ENCODE measurements around the gene MROH2A. TPM values are rescaled to one million over a fixed set of nuclear protein-coding genes. Genes with fewer than 3 reads are reported as not detected.

Gene MROH2A
- total RNA-seq, 1 donor from 2014 or later: not detected

DNA sequence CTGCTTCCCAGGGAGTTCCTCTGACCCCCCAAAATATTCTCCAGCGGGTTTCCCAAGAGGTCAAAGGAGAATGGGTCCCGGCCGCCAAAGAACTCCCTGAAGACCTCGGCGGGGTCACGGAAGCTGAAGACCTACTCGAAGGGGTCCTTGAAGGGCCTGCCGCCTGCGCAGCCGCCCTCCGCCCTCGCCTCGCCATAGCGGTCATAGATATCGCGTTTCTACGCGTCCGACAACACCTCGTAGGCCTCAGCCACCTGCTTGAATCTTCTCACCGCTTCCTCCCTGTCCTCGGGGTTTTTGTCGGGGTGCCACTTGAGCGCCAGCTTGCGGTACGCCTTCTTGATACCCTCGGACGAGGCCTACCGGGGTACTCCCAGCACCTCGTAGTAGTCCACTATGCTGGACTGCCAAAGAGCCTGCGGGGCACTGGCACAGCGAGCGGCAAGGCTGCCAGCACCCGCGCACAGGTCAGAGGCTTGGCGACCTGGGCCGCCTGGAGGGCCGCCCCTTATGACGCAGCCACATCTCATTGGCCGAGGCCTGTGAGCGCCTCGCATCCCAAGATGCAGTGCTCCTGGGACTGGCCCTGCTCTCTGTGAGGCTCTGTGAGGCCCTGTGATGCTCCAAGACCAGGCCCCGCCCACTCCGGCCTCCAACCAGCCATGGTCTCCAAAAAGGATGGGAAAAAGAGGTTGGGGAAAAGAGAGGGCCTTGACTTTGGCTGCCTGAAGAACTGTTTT, 23.1 kb upstream of the MROH2A start:
- no peak for DNase-seq
- TF ChIP-seq, protein P1, sequence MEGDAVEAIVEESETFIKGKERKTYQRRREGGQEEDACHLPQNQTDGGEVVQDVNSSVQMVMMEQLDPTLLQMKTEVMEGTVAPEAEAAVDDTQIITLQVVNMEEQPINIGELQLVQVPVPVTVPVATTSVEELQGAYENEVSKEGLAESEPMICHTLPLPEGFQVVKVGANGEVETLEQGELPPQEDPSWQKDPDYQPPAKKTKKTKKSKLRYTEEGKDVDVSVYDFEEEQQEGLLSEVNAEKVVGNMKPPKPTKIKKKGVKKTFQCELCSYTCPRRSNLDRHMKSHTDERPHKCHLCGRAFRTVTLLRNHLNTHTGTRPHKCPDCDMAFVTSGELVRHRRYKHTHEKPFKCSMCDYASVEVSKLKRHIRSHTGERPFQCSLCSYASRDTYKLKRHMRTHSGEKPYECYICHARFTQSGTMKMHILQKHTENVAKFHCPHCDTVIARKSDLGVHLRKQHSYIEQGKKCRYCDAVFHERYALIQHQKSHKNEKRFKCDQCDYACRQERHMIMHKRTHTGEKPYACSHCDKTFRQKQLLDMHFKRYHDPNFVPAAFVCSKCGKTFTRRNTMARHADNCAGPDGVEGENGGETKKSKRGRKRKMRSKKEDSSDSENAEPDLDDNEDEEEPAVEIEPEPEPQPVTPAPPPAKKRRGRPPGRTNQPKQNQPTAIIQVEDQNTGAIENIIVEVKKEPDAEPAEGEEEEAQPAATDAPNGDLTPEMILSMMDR (IDR thresholded peaks at IDR 0.05; ENCODE audit: borderline replicate concordance): no peak
- Histone ChIP-seq H3K4me1 (no peaks in the 10 kb centered on the region), H3K9me3 (replicated peaks) (peaks cover 13% of the 10 kb centered on the region), H3K4me3 (no peak overlapping the region), H3K27ac (replicated peaks) (no peak overlapping the region), H3K36me3 (no peaks in the 10 kb centered on the region), H3K27me3 (ENCODE audit: low read depth) (peaks cover 19% of the 10 kb centered on the region)
- intact Hi-C loops (cut with micrococcal nuclease): no loop called here

DNA sequence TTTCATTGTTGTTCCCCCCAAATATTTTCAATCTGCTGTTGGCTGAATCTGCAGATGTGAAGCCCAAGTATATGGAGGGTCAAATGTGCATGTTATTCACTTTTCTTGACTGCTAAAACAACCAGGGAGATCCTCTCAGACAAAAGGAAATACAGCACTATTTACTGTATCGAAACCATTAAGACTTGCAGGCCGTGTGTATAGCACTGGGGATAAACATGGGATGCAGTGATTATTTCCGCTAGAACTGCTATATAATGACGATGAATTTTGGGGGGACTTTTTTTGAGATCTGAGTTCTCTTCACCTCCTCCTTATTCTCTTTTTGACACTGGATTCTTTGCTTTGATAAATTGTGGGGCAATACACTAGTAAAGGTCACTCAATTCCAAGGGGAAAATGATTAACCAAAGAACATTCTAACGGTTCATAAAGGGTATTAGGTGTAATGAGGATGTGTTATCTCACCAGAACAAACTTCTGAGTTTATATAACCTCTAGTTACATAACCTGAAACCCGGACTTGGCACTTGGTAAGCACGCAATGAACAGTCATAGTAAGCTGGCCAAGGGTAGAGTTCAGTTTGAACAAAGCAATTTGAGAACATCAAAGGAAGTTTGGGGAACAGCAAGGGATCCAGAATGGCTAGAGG, 21.6 kb upstream of the MROH2A start:
- intact Hi-C loops (cut with micrococcal nuclease): no loop called here
- peaks cover 12% of the 10 kb centered on the region for H3K27me3 ChIP-seq (ENCODE audit: low read depth)
- DNase-seq: no peak
- H3K36me3 ChIP-seq: no peaks in the 10 kb centered on the region
- no peak overlapping the region for H3K4me3 ChIP-seq
- H3K4me1 ChIP-seq: no peaks in the 10 kb centered on the region
- no peaks in the 10 kb centered on the region for H3K9me3 ChIP-seq (replicated peaks)
- TF ChIP-seq, protein P1 (IDR thresholded peaks at IDR 0.05; ENCODE audit: borderline replicate concordance): no peak
- no peak overlapping the region for H3K27ac ChIP-seq (replicated peaks)

DNA sequence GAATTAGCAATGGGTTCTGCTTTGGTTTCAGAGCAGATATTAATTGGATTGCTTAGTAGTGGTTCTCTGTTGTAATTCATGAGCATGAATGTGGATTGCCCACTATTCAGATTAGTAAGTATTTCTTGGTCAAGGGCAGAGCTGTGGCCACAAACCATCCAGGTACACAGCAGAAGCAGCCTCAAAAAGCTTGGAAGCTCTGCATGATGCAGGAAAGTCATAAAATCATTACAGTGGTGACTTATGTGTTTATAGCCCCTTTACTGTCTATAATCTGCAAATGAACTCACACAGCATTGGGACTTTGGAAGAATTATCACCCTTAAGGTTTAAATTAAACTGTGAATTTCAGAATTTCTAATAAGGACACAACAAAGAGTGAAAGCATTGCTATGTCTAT, 20.0 kb upstream of the MROH2A start:
- Histone ChIP-seq H3K4me1 (no peaks in the 10 kb centered on the region), H3K4me3 (no peak overlapping the region), H3K9me3 (replicated peaks) (no peaks in the 10 kb centered on the region), H3K27me3 (ENCODE audit: low read depth) (peaks cover 24% of the 10 kb centered on the region), H3K27ac (replicated peaks) (no peak overlapping the region), H3K36me3 (no peaks in the 10 kb centered on the region)
- DNase-seq: no peak
- TF ChIP-seq, protein P1 (IDR thresholded peaks at IDR 0.05; ENCODE audit: borderline replicate concordance): no peak
- intact Hi-C loops (cut with micrococcal nuclease): no loop called here

DNA sequence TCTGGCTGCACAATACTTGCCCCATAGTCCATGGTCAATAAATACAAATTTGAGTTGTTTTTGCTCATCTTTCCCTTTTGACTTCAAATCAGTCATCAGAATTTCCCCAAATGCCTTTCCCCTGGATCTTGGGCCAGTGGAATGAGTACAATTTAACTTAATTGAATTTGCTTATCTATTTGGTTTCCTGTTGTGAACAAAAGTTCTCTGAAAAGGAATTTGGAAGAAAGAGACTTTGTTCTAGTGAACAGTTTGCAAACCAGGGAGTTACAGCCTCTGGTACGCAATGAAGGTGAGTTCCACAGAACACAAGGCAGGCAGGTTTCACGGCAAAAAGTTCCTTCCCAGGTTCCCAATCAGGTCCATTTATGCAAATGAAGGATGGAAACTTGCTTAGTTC, 19.3 kb upstream of the MROH2A start:
- DNase-seq: no peak
- Histone ChIP-seq H3K27me3 (ENCODE audit: low read depth) (peaks cover 28% of the 10 kb centered on the region), H3K36me3 (no peaks in the 10 kb centered on the region), H3K4me3 (no peak overlapping the region), H3K4me1 (no peaks in the 10 kb centered on the region), H3K9me3 (replicated peaks) (no peaks in the 10 kb centered on the region), H3K27ac (replicated peaks) (no peak overlapping the region)
- TF ChIP-seq, protein P1 (IDR thresholded peaks at IDR 0.05; ENCODE audit: borderline replicate concordance): no peak
- intact Hi-C loops (cut with micrococcal nuclease): no loop called here

DNA sequence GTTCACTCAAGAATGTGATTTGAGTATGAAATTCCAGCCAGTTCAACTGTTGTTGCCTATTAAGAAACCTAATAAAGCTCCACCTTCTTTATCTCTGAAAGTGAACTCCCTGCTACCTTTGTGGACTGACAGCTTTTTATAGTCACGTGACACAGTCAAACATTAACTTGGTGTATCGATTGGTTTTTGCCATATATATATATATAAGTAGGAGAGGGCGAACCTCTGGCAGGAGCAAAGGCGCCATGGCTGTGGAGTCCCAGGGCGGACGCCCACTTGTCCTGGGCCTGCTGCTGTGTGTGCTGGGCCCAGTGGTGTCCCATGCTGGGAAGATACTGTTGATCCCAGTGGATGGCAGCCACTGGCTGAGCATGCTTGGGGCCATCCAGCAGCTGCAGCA, 18.1 kb upstream of the MROH2A start, which contains the start of gene UGT1A1:
UGT1A1 (plus strand) TSS at position 228 of the 400 bp plus-strand sequence; CDS start at position 246, 18 bp downstream.
- H3K4me3 ChIP-seq: no peak within 1 kb of the TSS
- intact Hi-C loops (cut with micrococcal nuclease): no loop called here
- no peak within 1 kb of the TSS for H3K27ac ChIP-seq (replicated peaks)
- no peaks in the 10 kb centered on the region for H3K36me3 ChIP-seq
- no peak for DNase-seq
- H3K4me1 ChIP-seq: no peaks in the 10 kb centered on the region
- peaks cover 36% of the 10 kb centered on the region for H3K27me3 ChIP-seq (ENCODE audit: low read depth)
- H3K9me3 ChIP-seq (replicated peaks): no peaks in the 10 kb centered on the region
- TF ChIP-seq, protein P1 (IDR thresholded peaks at IDR 0.05; ENCODE audit: borderline replicate concordance): no peak

Measured in left ventricle myocardium inferior (tissue), 1 donor.